Iris pigment epithelial cell (primary cell): ENCODE results near the gene PPP3CA.

ENCODE experiments used
- DNase-seq: peaks from one replicate; pipeline ENCODE4 v3.0.0-alpha.2; 2011; ENCODE audit warnings: low read depth

The PPP3CA gene

DNA sequence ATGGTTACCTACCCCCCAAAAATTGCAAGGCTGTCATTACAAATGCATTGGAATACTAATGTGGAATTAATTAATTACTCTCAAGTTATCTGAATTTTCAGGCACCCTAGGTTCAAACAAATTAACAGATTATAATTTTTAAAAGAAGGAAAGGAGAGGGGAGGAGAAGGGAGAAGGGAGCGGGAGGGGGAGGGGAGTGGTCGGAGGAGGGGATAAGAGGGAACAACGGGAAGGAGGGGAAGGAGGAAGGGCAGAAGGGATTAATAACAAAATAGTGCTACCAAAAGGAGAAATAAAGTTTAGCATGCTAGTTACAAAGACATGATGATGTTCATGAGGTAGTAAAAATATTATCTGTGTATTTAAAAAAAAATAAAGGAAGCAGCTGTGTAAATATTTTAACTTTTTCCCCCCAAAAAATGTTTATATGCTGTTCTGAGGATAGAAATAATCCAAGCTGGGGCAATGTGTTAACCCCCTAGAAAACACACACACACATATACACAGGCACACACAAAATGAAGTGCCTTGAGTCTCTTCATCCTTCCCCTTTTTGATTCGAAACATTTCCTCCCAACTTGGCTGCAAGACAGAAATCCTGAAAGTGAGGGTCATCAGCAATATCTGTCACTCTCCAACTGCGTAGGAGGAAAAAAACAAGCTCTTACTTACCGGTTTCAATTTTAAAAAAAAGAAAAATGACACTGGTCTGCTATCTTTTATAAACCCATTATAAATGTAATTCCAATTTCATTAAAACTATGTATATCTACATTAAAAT, 58.8 kb downstream of the PPP3CA start:
- DNase-seq: peak; percentile 54

DNA sequence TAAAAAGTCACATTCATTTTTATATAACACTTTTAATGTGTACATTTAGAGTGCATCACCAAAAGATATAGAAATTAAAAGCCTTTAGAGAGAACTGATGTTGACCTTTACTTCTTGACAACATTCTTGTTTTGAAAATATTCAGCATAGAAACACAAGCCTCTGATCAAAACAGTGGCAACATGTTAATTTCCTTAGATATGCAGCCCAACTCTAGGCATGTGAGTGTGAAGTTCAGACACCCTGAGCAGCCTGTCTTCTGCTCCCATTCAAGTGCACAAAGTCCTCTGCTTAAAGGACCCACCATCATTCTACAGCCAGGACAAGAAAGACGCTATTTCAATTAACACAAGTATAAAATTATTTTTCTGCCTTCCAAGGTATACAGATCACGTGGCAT, 60.0 kb downstream of the PPP3CA start:
- no peak for DNase-seq

GRCh38 chr4:101286663-101287062, 60.7 kb downstream of the PPP3CA start:
- DNase-seq: no peak

DNA sequence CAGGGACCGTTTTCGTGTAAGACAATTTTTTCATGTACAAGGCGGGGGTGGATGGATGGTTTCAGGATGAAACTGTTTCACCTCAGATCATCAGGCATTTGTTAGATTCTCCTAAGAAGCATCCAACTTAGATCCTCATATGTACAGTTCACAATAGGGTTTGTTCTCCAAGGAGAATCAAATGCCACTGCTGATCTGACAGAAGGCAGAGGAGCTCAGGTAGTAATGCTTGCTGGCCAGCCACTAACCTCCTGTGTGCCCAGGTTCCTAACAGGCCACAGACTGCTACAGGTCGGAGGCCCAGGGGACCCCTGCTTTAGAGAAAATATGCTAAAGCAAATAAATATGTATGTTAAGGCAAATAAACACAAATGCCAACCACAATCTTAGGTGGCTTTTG, 61.3 kb downstream of the PPP3CA start:
- no peak for DNase-seq

- peak; percentile 55 for DNase-seq
These were observed 62.8 kb downstream of the PPP3CA start for GRCh38 chr4:101284546-101284945.

GRCh38 chr4:101283434-101283833, 63.9 kb downstream of the PPP3CA start:
- no peak for DNase-seq

DNA sequence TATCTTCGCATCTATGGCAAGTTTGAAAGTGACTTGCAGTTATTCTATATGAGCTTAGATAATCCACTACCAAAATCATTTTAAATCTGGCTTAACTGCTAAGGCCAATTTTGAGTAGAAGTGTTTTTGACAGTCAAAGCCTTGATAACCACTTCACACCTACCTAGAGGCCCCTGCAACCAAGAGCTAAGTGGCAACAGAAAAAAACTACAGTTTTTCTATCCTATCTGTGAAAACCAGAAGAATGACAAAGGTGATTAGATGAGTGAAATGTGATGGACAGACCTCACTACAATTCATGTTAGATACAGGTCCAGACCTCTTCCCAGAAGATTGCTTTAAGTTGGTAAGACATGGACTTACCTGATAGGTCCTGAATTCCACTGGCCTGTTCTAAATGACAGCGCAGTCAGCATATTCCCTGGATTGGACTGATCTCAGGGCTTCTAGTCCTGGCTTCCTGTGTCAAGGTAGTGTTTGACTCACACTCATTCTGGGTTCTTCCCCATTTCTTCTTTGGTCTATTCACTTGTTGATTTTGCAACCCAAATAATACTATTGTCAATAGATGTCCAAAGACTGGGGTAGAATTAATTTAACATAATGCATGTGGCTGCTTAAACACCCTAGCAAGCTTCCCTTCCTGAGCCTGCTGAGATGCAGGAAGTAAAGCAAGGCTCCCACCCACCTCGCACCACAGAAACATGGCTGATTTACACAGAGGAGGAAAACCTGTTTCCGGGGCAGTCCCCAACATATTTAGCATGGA, 65.1 kb downstream of the PPP3CA start:
- DNase-seq: no peak

GRCh38 chr4:101280866-101281600, 66.3 kb downstream of the PPP3CA start:
- DNase-seq: no peak

- DNase-seq: peak; percentile 98
These were observed 67.9 kb downstream of the PPP3CA start for GRCh38 chr4:101279377-101279871.

- DNase-seq: peak; percentile 87
These were observed 69.7 kb downstream of the PPP3CA start for GRCh38 chr4:101277671-101278070.

- DNase-seq: no peak
These were observed 70.7 kb downstream of the PPP3CA start for GRCh38 chr4:101276661-101277060.

DNA sequence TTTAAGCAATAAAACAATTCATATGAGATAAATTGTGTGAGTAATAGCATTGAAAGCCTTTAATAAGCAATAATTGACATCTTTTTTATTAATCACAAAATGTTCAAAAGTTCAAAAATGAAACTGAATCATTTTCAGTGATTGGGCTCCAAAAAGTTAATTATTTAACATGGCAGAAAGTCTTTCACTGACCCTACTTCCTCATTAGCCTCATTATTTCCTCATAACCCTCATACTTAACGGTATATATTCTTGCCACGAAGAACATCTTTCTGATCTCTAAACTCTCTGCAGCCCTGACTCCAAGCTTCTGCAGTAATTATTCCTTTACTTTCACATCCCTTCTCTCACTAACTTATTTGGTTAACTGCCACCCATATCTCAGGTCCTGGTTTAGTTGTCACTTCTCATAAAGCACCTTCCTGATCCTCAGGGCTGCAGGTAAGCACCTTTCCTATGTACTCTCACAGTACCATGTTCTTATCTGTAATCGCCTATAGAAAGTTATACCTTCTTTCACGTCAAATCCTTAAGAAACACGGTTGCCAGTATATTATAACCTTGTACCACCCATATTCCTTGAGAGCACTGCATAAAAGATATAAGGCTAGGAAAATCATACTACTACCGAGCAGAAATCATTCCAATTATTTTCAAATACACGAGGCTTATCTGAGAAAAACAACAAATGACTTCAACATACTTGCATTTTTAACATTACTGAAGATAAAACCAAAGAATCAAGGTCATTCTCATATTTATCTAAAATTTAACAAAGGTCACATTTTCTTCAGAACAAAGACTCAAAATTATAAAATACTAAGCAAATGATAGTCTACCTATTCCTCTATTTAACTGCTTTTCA, 72.2 kb downstream of the PPP3CA start:
- peak; percentile 24 for DNase-seq

DNA sequence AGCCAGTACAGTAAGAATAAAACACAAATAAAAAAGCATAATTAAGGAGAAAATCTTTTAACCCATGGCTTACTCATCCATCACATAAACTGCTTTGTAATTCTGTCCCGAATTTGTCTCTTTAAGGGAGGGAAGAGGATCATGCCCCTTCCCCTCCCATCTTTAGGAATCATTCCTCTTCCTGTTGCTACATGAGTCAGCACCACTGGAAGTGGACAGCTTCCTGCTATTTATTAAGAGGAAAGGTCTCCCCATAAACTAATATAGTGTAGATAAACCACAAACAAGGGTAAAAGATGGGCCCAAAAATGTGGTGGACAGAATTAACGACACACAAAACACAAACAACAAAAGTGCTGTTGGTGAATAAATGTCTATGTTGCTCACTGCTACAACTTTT, 75.8 kb downstream of the PPP3CA start:
- DNase-seq: no peak

DNA sequence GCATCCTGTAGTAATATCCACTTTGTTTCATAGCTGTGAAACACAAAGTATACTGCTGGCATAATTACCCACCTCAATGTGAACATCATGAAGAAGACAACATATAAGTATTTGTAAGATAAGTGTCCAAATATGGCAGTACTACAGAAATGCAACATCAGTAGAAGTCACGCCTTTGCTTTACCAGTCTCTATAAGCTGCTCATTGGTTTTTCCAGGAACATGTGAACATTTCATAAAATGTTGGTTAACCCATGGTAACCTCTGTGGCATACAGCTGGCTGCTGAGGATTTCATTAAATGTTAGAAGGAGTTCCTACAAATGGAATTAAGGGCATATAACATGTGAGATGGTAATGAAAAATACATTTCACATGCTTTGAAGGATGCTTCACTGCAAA, 77.6 kb downstream of the PPP3CA start:
- DNase-seq: no peak

DNA sequence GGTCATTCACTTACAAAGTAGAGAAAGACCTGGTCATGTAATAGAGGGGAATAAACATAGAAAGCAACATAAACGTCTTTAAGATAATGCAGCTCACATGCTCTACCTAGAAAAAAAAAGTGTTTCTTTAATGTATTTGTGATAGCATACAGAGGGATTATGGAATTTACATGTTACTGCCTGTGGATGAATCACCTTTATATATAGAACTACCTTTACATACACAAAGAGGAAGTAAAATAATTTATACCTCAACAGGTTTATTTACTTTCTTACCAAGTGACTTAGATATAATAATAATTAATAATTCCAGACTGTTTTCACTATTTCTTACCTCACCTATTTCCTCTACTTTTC, 81.5 kb downstream of the PPP3CA start:
- DNase-seq: no peak

DNA sequence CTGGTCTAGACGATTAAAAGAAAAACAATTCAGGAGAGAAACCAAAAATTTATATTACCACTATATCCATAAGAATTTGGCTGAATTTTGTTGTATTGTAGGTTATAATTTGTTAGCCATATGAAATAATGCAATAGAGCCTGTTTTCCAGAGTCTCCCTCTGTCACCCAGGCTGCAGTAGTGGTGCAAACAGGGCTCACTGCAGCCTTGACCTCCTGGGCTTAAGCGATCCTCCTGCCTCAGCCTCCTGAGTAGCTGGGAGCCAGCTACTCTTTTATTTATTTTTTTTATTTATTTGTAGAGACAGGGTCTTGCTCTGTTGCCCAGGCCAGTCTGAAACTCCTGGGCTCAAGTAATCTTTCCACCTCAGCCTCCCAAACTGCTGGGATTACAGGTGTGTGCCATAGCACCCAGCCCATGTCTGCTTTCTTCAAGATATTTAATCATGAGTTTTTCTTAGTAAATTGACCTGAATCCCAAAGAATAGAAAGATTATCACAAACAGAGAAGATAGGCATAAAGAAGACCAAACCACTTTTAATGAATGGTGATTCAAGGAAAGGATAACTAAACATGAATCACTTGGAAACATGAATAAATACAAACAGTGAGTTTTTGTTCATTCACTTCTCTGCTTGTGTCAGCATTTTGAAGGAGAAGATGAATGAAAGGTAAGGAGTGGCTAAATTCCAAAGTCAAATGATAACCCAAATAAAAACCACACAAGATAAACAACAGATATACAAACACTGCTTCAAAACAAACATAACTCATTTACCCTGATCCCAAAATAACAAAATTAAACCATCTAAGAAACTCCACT, 82.1 kb downstream of the PPP3CA start:
- DNase-seq: no peak

DNA sequence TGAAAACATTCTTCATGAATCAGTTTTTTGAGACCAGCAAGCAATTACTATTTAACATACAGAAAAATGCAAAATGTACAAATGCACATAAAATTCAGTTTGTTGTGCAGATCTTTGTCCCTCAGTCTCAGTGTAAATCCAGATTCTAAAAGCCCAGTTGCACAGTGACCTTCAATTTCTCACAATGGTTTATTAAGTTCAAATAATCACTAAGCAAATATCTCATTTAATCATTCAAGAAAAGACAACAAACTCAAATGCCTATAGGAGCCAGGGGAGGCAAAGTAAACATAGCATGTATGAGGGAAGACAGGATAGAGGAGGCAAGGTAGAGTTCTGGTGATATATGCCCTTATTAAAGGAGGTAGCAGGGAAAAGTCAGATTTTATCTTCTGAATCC, 82.8 kb downstream of the PPP3CA start:
- no peak for DNase-seq

GRCh38 chr4:101262683-101263082, 84.6 kb downstream of the PPP3CA start:
- DNase-seq: no peak

- no peak for DNase-seq
These were observed 87.5 kb downstream of the PPP3CA start for GRCh38 chr4:101259876-101260275.

- DNase-seq: peak; percentile 38
These were observed 88.4 kb downstream of the PPP3CA start for GRCh38 chr4:101258883-101259282.

DNA sequence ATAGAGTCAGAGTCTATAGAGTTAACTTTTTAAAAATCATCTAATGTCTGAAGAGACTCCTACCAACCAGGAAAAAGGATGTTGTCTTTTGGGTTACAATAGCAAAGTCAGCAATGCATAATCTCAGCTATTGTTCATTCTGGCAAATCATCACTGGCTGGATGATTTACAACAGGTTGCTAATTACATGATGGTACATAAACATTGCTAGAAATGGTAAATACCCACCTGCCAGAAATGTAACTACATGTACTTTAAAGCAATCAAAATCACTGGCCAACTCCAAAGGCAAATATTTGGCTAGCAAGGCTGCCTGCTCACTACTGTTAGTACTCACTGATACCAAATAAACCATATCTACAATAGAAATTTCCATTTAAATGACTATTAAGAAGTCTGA, 91.1 kb downstream of the PPP3CA start:
- no peak for DNase-seq
